GM23248 (cell line): ENCODE measurements around the gene ZSWIM5. TPM values are rescaled to one million over a fixed set of nuclear protein-coding genes. Genes with fewer than 3 reads are reported as not detected.
"Not testable (repeated sequence)": the region's sequence is repeated elsewhere in the genome, so short reads cannot be mapped to it uniquely, and the experiment has no call there.

Experiments used
- DNase-seq: peaks from one replicate; pipeline ENCODE4 v3.0.0-alpha.2; 2015
- H2AFZ ChIP-seq: fragments of 200-600 bp; sonication (generic); 2 replicates; pipeline ENCODE4 v1.6.1; 2016; ENCODE audit warnings: antibody characterized with exemption
- H3F3A ChIP-seq: fragments of 200-600 bp; sonication (generic); 2 replicates; pipeline ENCODE4 v1.6.1; 2016; ENCODE audit warnings: mild to moderate bottlenecking, antibody characterized with exemption, mixed run types; ENCODE audit not compliant: insufficient read depth
- H3K27ac ChIP-seq: fragments of 200-600 bp; sonication (generic); 2 replicates; pipeline ENCODE4 v1.5.1; 2016; ENCODE audit warnings: mild to moderate bottlenecking
- H3K27me3 ChIP-seq: fragments of 200-600 bp; sonication (generic); replicated peaks from 2 replicates; pipeline ENCODE4 v1.6.1; 2016; ENCODE audit warnings: mild to moderate bottlenecking; ENCODE audit not compliant: insufficient read depth
- H3K36me3 ChIP-seq: fragments of 200-600 bp; sonication (generic); 2 replicates; pipeline ENCODE4 v1.6.1; 2016; ENCODE audit warnings: low read depth, mild to moderate bottlenecking
- H3K4me1 ChIP-seq: fragments of 200-600 bp; sonication (generic); 2 replicates; pipeline ENCODE4 v1.6.1; 2016; ENCODE audit warnings: mild to moderate bottlenecking; ENCODE audit not compliant: insufficient read depth
- H3K4me2 ChIP-seq: fragments of 200-600 bp; sonication (generic); one replicate; pipeline ENCODE4 v1.6.1; 2016; ENCODE audit warnings: mild to moderate bottlenecking; ENCODE audit not compliant: unreplicated experiment
- H3K4me3 ChIP-seq: fragments of 200-600 bp; sonication (generic); 2 replicates; pipeline ENCODE4 v1.5.1; 2016; ENCODE audit warnings: mild to moderate bottlenecking
- H3K79me2 ChIP-seq: fragments of 200-600 bp; sonication (generic); 2 replicates; pipeline ENCODE4 v1.6.1; 2016; ENCODE audit warnings: mild to moderate bottlenecking; ENCODE audit not compliant: insufficient read depth
- H3K9ac ChIP-seq: fragments of 200-600 bp; sonication (generic); 2 replicates; pipeline ENCODE4 v1.6.1; 2016; ENCODE audit warnings: mild to moderate bottlenecking
- H3K9me2 ChIP-seq: fragments of 200-600 bp; sonication (generic); 2 replicates; pipeline ENCODE4 v1.6.1; 2016; ENCODE audit warnings: mixed run types, mild to moderate bottlenecking, moderate library complexity; ENCODE audit not compliant: insufficient read depth
- H3K9me3 ChIP-seq: fragments of 200-600 bp; sonication (generic); one replicate; pipeline ENCODE4 v1.6.1; 2017; ENCODE audit warnings: low read depth
- H4K20me1 ChIP-seq: fragments of 200-600 bp; sonication (generic); 2 replicates; pipeline ENCODE4 v1.6.0; 2016; ENCODE audit not compliant: insufficient read depth
- EZH2 ChIP-seq: fragments of 200-600 bp; sonication (generic); IDR thresholded peaks from 2 replicates; pipeline ENCODE4 v1.6.1; 2018; ENCODE audit warnings: antibody characterized with exemption, mild to moderate bottlenecking; ENCODE audit not compliant: insufficient read depth, poor library complexity, severe bottlenecking
- EZH2phosphoT487 ChIP-seq: fragments of 200-600 bp; sonication (generic); IDR thresholded peaks from 2 replicates; pipeline ENCODE4 v1.6.1; 2018; ENCODE audit warnings: antibody characterized with exemption, moderate library complexity, mild to moderate bottlenecking, low read depth; ENCODE audit not compliant: insufficient read depth
- WGBS, 2 experiments: methylation state at CpG; one replicate each; pipeline ENCODE4 v1.1.6; 2015 to 2017; ENCODE audit warnings: low lambda C conversion rate in 2 of 2, low coverage in 1 of 2; ENCODE audit errors: missing lambda C conversion rate in 2 of 2; 5-methylcytosine and 5-hydroxymethylcytosine counted together
- in situ Hi-C: fragments of 300-500 bp; cut with MboI; formaldehyde crosslinking; loops from 2 replicates; pipeline ENCODE4 v1.15.0; 2020
- polyA plus RNA-seq: library from polyadenylated mRNA; unstranded; fragments of >200 nt; fragmentation: Nextera tagmentation; extraction: Ambion mirVana; gene quantifications from 2 replicates; pipeline ENCODE4 v1.2.1, GENCODE V29; 2016
- total RNA-seq: library from RNA; depleted of rRNA; stranded (reverse); fragments of >200 nt; shearing (Covaris generic); gene quantifications from 2 replicates; pipeline ENCODE4 v1.2.3, GENCODE V29; 2014

ZSWIM5 gene
- total and polyA plus RNA-seq, 2 experiments from 2014 or later = 0.06 to 0.54 TPM

GRCh38 chr1:45123358-45123757, 83.0 kb downstream of the ZSWIM5 start:
- no peaks in the 10 kb centered on the region for H3K79me2 ChIP-seq
- H3K9me3 ChIP-seq = no peaks in the 10 kb centered on the region
- no peaks in the 10 kb centered on the region for H3K36me3 ChIP-seq
- H4K20me1 ChIP-seq = no peaks in the 10 kb centered on the region
- no peaks in the 10 kb centered on the region for H3F3A ChIP-seq
- 76 to 100% methylated on average over 2 of the region's 2 CpGs for WGBS, 2 experiments
- in situ Hi-C loops = no loop called here
- H3K4me3 ChIP-seq = no peak overlapping the region
- no peaks in the 10 kb centered on the region for H3K27me3 ChIP-seq
- H3K9ac ChIP-seq = no peak overlapping the region
- H3K4me2 ChIP-seq = no peak overlapping the region
- no peaks in the 10 kb centered on the region for H3K9me2 ChIP-seq
- TF ChIP-seq EZH2 (no peak), EZH2phosphoT487 (no peak)
- no peak overlapping the region for H3K27ac ChIP-seq
- H2AFZ ChIP-seq = no peak overlapping the region
- H3K4me1 ChIP-seq = no peaks in the 10 kb centered on the region
- DNase-seq = no peak

- no peaks in the 10 kb centered on the region for H3K4me1 ChIP-seq
- in situ Hi-C loops = no loop called here
- no peaks in the 10 kb centered on the region for H4K20me1 ChIP-seq
- H3K4me3 ChIP-seq = no peak overlapping the region
- DNase-seq = no peak
- H3K9ac ChIP-seq = no peak overlapping the region
- no peaks in the 10 kb centered on the region for H3K9me3 ChIP-seq
- H3K27ac ChIP-seq = no peak overlapping the region
- H3K36me3 ChIP-seq = no peaks in the 10 kb centered on the region
- H3K9me2 ChIP-seq = no peaks in the 10 kb centered on the region
- H3F3A ChIP-seq = no peaks in the 10 kb centered on the region
- TF ChIP-seq EZH2phosphoT487 = no peak
- no peak overlapping the region for H3K4me2 ChIP-seq
- no peaks in the 10 kb centered on the region for H3K27me3 ChIP-seq
- H2AFZ ChIP-seq = no peak overlapping the region
- no peaks in the 10 kb centered on the region for H3K79me2 ChIP-seq
- 80 to 90% methylated on average over 1 of the region's 1 CpG for WGBS, 2 experiments
These were observed 83.7 kb downstream of the ZSWIM5 start for GRCh38 chr1:45122724-45123123.

DNA sequence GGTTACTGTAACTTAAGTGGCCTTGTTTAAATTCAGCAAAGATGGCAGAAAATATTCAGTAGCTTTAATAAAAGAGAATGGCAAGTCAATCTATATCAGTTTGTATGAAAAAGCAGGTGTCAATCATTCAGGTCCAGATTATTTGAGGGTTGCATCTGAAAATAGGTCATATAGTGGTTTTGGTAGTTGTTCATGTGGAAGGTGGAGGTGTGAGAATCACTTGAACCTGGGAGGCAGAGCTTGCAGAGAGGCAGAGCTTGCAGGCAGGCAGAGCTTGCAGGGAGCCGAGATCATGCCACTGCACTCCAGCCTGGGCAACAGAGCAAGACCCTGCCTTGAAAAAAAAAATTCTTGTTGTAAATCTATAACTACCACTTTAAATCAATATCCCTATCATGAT, 88.6 kb downstream of the ZSWIM5 start:
- no peaks in the 10 kb centered on the region for H3K36me3 ChIP-seq
- H3K4me2 ChIP-seq = no peak overlapping the region
- no peaks in the 10 kb centered on the region for H3F3A ChIP-seq
- H3K27ac ChIP-seq = no peak overlapping the region
- H3K4me3 ChIP-seq = no peak overlapping the region
- H3K79me2 ChIP-seq = no peaks in the 10 kb centered on the region
- H3K9me3 ChIP-seq = no peaks in the 10 kb centered on the region
- DNase-seq = no peak
- no peak overlapping the region for H2AFZ ChIP-seq
- H4K20me1 ChIP-seq = no peaks in the 10 kb centered on the region
- H3K27me3 ChIP-seq = no peaks in the 10 kb centered on the region
- H3K9ac ChIP-seq = no peak overlapping the region
- 61 to 94% methylated on average over 1 of the region's 1 CpG for WGBS, 2 experiments
- in situ Hi-C loops = no loop called here
- no peaks in the 10 kb centered on the region for H3K4me1 ChIP-seq
- TF ChIP-seq EZH2 = no peak
- no peak for TF ChIP-seq EZH2phosphoT487
- H3K9me2 ChIP-seq = no peaks in the 10 kb centered on the region

- Histone ChIP-seq H4K20me1 (no peaks in the 10 kb centered on the region), H3K9me2 (no peaks in the 10 kb centered on the region), H3K79me2 (no peaks in the 10 kb centered on the region), H2AFZ (no peak overlapping the region), H3K9me3 (no peaks in the 10 kb centered on the region), H3K9ac (no peak overlapping the region), H3K4me3 (no peak overlapping the region), H3K27me3 (no peaks in the 10 kb centered on the region), H3K4me1 (no peaks in the 10 kb centered on the region), H3F3A (no peaks in the 10 kb centered on the region), H3K4me2 (no peak overlapping the region), H3K36me3 (no peaks in the 10 kb centered on the region), H3K27ac (no peak overlapping the region)
- 25 to 35% methylated on average over 2 of the region's 2 CpGs for WGBS, 2 experiments
- no peak for DNase-seq
- TF ChIP-seq EZH2 = no peak
- no peak for TF ChIP-seq EZH2phosphoT487
- in situ Hi-C loops = no loop called here
These were observed 89.6 kb downstream of the ZSWIM5 start for GRCh38 chr1:45116820-45117219.

DNA sequence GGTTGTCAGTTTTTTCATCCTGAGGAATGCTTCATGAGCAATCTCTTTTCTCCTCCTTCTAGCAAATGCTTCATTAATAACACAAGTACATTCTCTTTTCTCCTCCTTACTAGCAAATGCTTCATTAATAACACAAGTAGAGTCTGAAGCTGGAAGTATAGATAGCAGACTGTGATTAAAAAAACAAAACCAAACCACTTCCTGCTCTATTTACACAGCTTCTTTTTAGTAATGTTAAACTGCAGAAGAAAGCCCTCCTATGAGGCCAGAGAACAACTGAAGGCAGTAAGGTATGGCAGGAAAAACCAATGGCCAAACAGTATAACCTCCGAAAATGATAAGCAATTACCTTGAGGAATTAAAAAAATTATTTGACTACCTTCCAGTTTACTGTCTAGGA, 90.1 kb downstream of the ZSWIM5 start:
- H3K79me2 ChIP-seq = no peaks in the 10 kb centered on the region
- no peak overlapping the region for H3K4me2 ChIP-seq
- no peaks in the 10 kb centered on the region for H4K20me1 ChIP-seq
- H3K9ac ChIP-seq = no peak overlapping the region
- no peak for DNase-seq
- H3K4me1 ChIP-seq = no peaks in the 10 kb centered on the region
- WGBS, 2 experiments = 76 to 83% methylated on average over 1 of the region's 1 CpG
- in situ Hi-C loops = no loop called here
- H3F3A ChIP-seq = no peaks in the 10 kb centered on the region
- H3K27ac ChIP-seq = no peak overlapping the region
- no peak overlapping the region for H3K4me3 ChIP-seq
- H3K36me3 ChIP-seq = no peaks in the 10 kb centered on the region
- no peaks in the 10 kb centered on the region for H3K27me3 ChIP-seq
- no peak overlapping the region for H2AFZ ChIP-seq
- no peaks in the 10 kb centered on the region for H3K9me2 ChIP-seq
- no peaks in the 10 kb centered on the region for H3K9me3 ChIP-seq
- no peak for TF ChIP-seq EZH2
- no peak for TF ChIP-seq EZH2phosphoT487

DNA sequence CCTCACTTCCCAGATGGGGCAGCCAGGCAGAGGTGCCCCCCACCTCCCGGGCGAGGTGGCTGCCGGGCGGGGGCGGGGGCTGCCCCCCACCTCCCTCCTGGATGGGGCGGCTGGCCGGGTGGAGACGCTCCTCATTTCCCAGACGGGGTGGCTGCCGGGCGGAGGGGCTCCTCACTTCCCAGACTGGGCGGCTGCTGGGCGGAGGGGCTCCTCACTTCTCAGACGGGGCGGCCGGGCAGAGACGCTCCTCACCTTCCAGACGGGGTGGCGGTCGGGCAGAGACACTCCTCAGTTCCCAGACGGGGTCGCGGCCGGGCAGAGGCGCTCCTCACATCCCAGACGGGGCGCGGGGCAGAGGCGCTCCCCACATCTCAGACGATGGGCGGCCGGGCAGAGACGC, 91.2 kb downstream of the ZSWIM5 start:
- DNase-seq, H3K4me1 ChIP-seq, H3K4me3 ChIP-seq, H3K9me3 ChIP-seq, H3K79me2 ChIP-seq, H3K27me3 ChIP-seq, H2AFZ ChIP-seq, H3K9me2 ChIP-seq, in situ Hi-C loops, H3K9ac ChIP-seq, H4K20me1 ChIP-seq, H3F3A ChIP-seq, H3K36me3 ChIP-seq, H3K4me2 ChIP-seq, H3K27ac ChIP-seq: not testable (repeated sequence)
- 87% methylated on average over 33 of the region's 33 CpGs; no CpG with 5 or more reads in 1 of the 2 experiments for WGBS, 2 experiments
